Heart right ventricle (tissue), 16 donors: ENCODE results near the gene ETV1. TPM values are rescaled to one million over a fixed set of nuclear protein-coding genes. Genes with fewer than 3 reads are reported as not detected.

Experiments
- ATAC-seq, 8 donors: fragments of 200-7000 bp; cut with Tn5 transposase; one replicate each; pipeline ENCODE4 v1.9.1; 2020; ENCODE audit warnings: mild to moderate bottlenecking in 8 of 8, moderate library complexity in 8 of 8, moderate number of reproducible peaks in 1 of 8
- DNase-seq, 2 donors: peaks; one replicate each; pipeline ENCODE4 v3.0.0-alpha.2; 2020
- H3K27ac ChIP-seq, 10 donors: fragments of 200-600 bp; sonication (generic) in 2 of 10; one replicate each; pipeline versions ENCODE4 v1.5.0 to v1.8.0; 2020 to 2022; ENCODE audit warnings: mild to moderate bottlenecking in 3 of 10
- H3K27me3 ChIP-seq, 7 donors: fragments of 200-600 bp; one replicate each; pipeline ENCODE4 v1.8.0; 2021 to 2022; ENCODE audit warnings: mild to moderate bottlenecking in 2 of 7
- H3K36me3 ChIP-seq, 9 donors: fragments of 200-600 bp; sonication (generic) in 1 of 9; one replicate each; pipeline versions ENCODE4 v1.5.0 to v1.8.0; 2020 to 2022; ENCODE audit warnings: mild to moderate bottlenecking in 2 of 9
- H3K4me1 ChIP-seq, 9 donors: fragments of 200-600 bp; sonication (generic) in 1 of 9; one replicate each; pipeline versions ENCODE4 v1.5.0 to v1.8.0; 2020 to 2022; ENCODE audit warnings: mild to moderate bottlenecking in 4 of 9
- H3K4me3 ChIP-seq, 10 donors: fragments of 200-600 bp; sonication (generic) in 2 of 10; one replicate each; pipeline versions ENCODE4 v1.5.0 to v1.8.0; 2020 to 2022; ENCODE audit warnings: mild to moderate bottlenecking in 7 of 10, moderate library complexity in 2 of 10
- H3K9me3 ChIP-seq, 11 donors: fragments of 200-600 bp in 10 of 11; sonication (generic) in 2 of 11; one replicate each; pipeline versions ENCODE4 v1.5.0 to v1.8.0; 2013 to 2022; ENCODE audit warnings: mild to moderate bottlenecking in 2 of 11, control low read depth in 1 of 11, moderate library complexity in 1 of 11
- CTCF ChIP-seq, 9 donors: fragments of 200-600 bp; sonication (generic) in 2 of 9; IDR thresholded peaks; one replicate each; pipeline versions ENCODE4 v1.5.0 to v1.8.0; 2021 to 2022; ENCODE audit warnings: antibody characterized with exemption in 9 of 9, mild to moderate bottlenecking in 5 of 9, moderate library complexity in 1 of 9
- WGBS, 2 donors: extraction: QIAGEN DNeasy Blood & Tissue Kit; methylation state at CpG; one replicate each; pipeline ENCODE4 v1.1.7; 2013; ENCODE audit warnings: inconsistent platforms in 1 of 2; 5-methylcytosine and 5-hydroxymethylcytosine counted together
- intact Hi-C, 10 donors: fragments of 100-400 bp; cut with DNase I; formaldehyde crosslinking; loops; one replicate each; pipeline versions ENCODE4 v1.11.1 to v1.14.2; 2022
- polyA plus RNA-seq, 2 donors: library from polyadenylated mRNA; stranded (reverse); fragments of 200-250 nt; gene quantifications; one replicate each; pipeline ENCODE4 v1.2.3, GENCODE V29; 2013
- total RNA-seq, 10 donors: library from RNA; stranded (reverse); fragmentation: NEBNext Ultra II Directional in 3 of 10; extraction: Animal tissue kit (Norgen Biotek cat#: 25700) in 3 of 10; gene quantifications; one replicate each; pipeline versions ENCODE4 v1.2.1 to v1.2.4, GENCODE V29; 2021 to 2023
- donor health status: Arrhythmogenic right ventricular cardiomyopathy.
- donor health status: ischemic (EF 13 %, LVEDD 7.1; RV severe dilation, severe dysfunction).
- donor health status: healthy with polysubstance abuse.
- donor health status: DM: no; HTN: yes; CAD: no.
- donor health status: DM: no; HTN: no; CAD: no.
- donor health status: ischemic (EF 25% LVEDD 6.9; RV normal size, moderate dysfunction).
- donor health status: ischemic (EF 25% LVEDD 5.7; RV mildly dilated, moderate dysfunction).
- donor health status: healthy.
- donor health status: DM: yes; HTN: yes; CAD: no.
- donor health status: Ischemic cardiomyopathy.
- donor health status: ischemic (EF 35%, LVEDD 5.7; RV mildly dilated, moderate dysfunction).
- donor health status: nonischemic (EF 11% LVEDD 7.7; RV severe dilation, severe dysfunction).
- donor health status: DM: yes; HTN: yes; CAD: no.
- donor health status: PGD.
- donor health status: ischemic (EF 29% LVEDD 5.4; RV normal size, mild dysfunction).
- donor health status: nonischemic (EF 23%, LVEDD 6.1; RV moderate dilation, normal function).

ETV1 gene
- total and polyA plus RNA-seq, 12 donors = 9.5 to 118 (median 55.1) TPM

- ATAC-seq (no peak), DNase-seq (no peak)
- no peak for TF ChIP-seq CTCF (IDR thresholded peaks at IDR 0.05)
- Histone ChIP-seq H3K4me1 (peaks cover 0 to 6% (median 0%) of the 10 kb centered on the region in 9 donors), H3K27ac (no peak overlapping the region), H3K4me3 (no peak overlapping the region), H3K27me3 (no peaks in the 10 kb centered on the region), H3K36me3 (no peaks in the 10 kb centered on the region), H3K9me3 (peaks cover 0 to 12% (median 0%) of the 10 kb centered on the region in 11 donors)
- WGBS, 2 donors = 77 to 80% methylated on average over 3 of the region's 3 CpGs
- intact Hi-C loops = no loop called here
These were observed 31.6 kb upstream of the ETV1 start for GRCh38 chr7:14021069-14021468.

- intact Hi-C loops = no loop called here
- ATAC-seq (no peak), DNase-seq (no peak)
- no peaks in the 10 kb centered on the region for H3K27me3 ChIP-seq
- H3K4me1 ChIP-seq = peaks cover 0 to 6% (median 0%) of the 10 kb centered on the region in 9 donors
- 67 to 79% methylated on average over 2 of the region's 2 CpGs for WGBS, 2 donors
- peaks cover 0 to 12% (median 0%) of the 10 kb centered on the region in 11 donors for H3K9me3 ChIP-seq
- H3K36me3 ChIP-seq = no peaks in the 10 kb centered on the region
- no peak overlapping the region for H3K27ac ChIP-seq
- TF ChIP-seq CTCF (IDR thresholded peaks at IDR 0.05) = no peak
- no peak overlapping the region for H3K4me3 ChIP-seq
These were observed 31.0 kb upstream of the ETV1 start for GRCh38 chr7:14020339-14020900.

- Histone ChIP-seq H3K27ac (no peak overlapping the region), H3K27me3 (no peaks in the 10 kb centered on the region), H3K36me3 (no peaks in the 10 kb centered on the region), H3K4me1 (peaks cover 0 to 3% (median 0%) of the 10 kb centered on the region in 9 donors), H3K9me3 (peaks cover 0 to 12% (median 0%) of the 10 kb centered on the region in 11 donors), H3K4me3 (no peak overlapping the region)
- WGBS, 2 donors = 76 to 94% methylated on average over 5 of the region's 5 CpGs
- DNase-seq (no peak), ATAC-seq (no peak)
- intact Hi-C loops = no loop called here
- TF ChIP-seq CTCF (IDR thresholded peaks at IDR 0.05) = no peak
These were observed 29.3 kb upstream of the ETV1 start for GRCh38 chr7:14018751-14019150.

- Histone ChIP-seq H3K9me3 (peaks cover 0 to 12% (median 0%) of the 10 kb centered on the region in 11 donors), H3K36me3 (no peaks in the 10 kb centered on the region), H3K4me1 (no peaks in the 10 kb centered on the region), H3K27me3 (no peaks in the 10 kb centered on the region), H3K27ac (no peak overlapping the region), H3K4me3 (no peak overlapping the region)
- WGBS, 2 donors = 73 to 89% methylated on average over 2 of the region's 2 CpGs
- intact Hi-C loops = no loop called here
- no peak for TF ChIP-seq CTCF (IDR thresholded peaks at IDR 0.05)
- DNase-seq = no peak
- no peak for ATAC-seq
These were observed 27.5 kb upstream of the ETV1 start for GRCh38 chr7:14016950-14017349.
